Measurements from ENCODE around the gene TRIM9.
"Not testable (repeated sequence)": the region's sequence is repeated elsewhere in the genome, so short reads cannot be mapped to it uniquely, and the experiment has no call there.

The TRIM9 gene

GRCh38 chr14:51002406-51002999, 92.4 kb downstream of the TRIM9 start:
- DNase-seq, result no peak

GRCh38 chr14:51000566-51000965, 94.3 kb downstream of the TRIM9 start:
- no peak for DNase-seq

DNA sequence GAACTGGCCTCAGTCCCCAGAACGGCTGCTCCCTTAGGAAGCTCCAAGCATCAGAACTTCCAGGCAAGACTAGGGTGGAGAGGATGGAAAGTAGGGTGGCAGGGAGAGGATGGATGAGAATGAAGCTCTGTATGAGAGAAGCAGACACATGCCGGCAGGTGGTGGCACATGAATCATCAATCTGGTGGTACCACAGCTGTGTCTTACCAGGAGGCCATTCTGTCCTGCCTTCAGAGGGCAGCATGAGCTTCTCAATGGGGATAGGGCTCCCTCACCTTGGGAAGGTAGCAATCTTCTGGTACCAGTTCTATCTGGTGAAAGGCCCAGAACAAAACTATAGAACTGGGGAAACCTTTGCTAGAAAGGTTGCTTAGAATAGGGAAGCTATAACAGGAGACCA, 95.2 kb downstream of the TRIM9 start:
- DNase-seq, result no peak

GRCh38 chr14:50998612-50999011, 96.3 kb downstream of the TRIM9 start:
- DNase-seq, result no peak

DNA sequence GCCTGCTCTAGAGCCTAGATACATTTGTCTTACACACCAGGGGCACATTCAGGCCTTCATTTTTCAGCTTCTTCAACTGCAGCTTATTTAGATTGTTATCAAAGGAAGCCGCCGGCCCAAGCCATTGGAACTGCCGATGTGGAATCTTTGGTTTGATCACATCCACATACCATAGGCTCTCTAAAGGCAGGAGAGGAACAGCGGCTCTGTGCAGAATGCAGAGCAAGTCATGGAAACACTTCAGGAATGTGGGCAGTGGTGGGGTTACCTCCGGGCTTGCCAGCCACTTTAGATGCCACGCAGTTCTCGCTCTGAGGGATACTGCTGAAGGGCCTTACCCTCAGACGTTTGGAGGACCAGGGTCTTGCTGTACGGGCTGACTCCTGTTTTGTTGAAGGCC, 97.2 kb downstream of the TRIM9 start:
- no peak for DNase-seq

- DNase-seq, result not testable (repeated sequence)
These were observed 100.7 kb downstream of the TRIM9 start for GRCh38 chr14:50994158-50994557.

- DNase-seq, result no peak
These were observed 109.0 kb downstream of the TRIM9 start for GRCh38 chr14:50985859-50986331.

GRCh38 chr14:50985124-50985858, 109.6 kb downstream of the TRIM9 start:
- DNase-seq, result no peak

DNA sequence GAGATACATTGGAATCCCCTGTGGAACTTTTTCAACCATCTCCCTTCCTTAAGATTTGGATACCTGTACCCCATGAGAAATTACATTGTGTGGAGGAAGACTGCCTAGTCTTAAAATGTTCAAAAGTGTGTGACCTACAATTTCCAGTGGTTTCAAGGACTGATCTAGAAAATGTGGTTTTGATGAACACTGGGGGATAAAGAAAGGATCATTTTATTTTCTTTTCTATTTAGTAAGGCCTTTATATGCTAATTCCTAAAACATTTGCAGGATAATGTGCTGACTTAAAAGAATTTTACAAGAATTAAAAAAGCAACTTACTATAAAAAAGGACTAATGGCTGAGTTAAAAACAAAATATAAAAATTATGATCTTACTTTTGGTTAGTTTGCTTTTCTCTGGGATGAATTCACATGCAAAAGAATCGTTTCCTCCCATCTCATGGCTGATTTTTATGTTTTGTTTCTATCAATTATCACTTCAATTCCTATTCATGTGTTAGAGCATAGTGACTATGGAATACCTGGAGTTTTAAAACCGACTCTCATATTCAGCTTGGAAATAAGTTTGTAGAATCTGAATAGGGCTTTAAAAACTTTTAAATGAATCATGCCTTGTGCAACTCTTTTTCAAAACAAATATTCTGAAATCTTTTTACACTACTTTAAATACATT, 110.7 kb downstream of the TRIM9 start:
- DNase-seq, result no peak

DNA sequence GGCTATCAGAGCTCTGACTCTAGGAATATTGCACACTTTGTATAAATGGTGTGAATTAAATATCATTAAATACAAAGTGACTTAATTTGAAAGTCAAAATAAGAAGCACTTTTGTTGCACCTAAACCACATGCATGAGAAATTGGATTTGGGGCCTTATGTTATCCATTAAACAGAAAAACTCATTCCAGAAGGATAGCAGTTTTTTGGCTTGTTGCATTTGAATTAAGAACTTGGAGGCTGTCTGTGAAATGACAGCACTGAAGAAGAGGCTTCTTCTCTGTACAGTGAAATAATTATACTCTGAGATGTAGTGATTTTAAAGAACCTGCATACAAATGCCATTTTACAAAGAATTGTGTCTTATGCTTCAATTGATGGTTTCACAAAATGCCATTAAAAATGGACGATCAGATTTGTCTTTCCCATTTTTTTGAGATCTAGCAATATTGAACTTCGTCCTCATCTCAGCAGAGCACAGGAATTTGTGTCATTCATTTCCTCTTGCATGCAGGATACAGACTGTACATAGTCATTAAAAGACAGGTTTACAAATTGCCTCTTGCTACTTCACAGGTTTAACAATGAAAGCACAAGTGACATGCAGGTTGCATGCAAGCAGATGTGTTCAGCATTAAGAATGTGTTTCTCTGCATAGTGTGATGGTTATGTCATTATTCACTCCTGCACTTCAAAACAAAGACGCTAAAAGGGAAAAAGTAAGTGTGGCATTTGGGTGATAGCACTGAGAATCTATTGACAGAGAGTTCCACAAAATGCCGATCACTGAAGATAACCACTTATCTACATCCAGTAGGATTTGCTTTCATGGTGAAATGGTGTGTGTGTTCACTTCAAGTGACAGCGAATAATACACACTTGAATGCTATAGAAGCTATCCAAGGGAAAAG, 114.7 kb downstream of the TRIM9 start:
- DNase-seq, result no peak

DNA sequence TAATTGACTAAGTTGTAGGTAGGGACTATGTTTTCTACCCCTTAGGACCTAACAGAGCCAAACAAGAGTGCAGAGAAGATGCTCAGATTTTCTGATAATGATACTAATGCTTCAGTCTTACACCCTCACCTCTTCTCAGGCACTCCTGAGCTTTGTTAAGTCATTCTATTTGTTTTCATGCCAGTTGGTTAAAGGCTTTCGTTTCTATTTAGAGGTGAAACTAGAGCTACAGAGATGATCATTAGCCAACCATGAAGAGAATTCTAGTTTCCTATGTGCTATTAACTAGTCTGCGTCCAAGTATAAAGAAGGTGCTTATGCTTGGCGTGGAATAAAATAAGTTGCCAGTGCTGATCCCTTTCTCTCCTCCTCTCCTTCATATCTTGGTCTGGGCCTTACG, 116.0 kb downstream of the TRIM9 start:
- no peak for DNase-seq

DNA sequence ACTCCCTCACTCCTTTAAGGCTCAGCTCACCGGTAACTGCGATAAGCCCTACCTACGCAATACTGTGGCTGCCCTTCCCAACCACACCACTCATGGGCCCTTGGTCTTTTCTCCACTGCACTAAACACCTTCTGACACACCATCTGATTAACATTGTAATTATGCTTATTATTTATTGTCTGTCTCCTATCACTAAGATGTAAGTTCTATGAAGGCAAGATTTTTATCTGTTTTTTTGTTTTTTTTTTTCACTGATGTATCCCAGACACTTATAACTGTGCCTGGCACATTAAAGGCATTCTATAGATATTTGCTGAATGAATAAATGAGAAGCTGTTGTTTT, 116.4 kb downstream of the TRIM9 start:
- no peak for DNase-seq

DNA sequence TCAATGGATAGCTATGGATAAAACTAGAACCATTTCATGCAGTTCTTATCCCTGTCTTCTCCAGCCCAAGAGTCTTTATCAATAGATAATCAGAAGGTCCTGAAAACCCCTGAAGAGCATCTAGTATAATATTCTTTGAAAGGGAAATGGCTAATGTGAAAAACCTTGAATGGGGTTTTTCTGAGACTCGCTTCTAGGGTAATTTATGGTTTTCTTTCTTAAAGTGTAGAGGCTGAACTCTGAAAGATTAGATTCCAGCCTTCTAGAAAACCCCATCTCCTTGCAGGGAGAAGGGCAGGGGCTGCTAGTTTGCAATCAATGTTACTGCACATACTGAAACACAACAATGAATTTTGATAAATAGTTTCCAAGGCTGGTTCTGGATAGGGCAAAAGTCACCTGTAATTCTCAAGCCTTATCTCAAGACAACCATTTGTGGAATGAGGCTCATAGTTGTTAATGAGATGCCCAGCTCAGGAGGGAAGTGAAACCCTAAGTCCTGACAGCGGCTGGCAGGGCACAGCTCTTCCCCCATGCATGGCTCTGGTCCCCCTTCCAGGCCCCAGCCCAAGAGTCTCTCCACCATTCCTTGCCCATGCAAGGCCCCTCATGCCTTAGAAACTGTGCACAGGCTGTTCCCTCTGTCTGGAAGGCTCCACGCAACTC, 116.9 kb downstream of the TRIM9 start:
- no peak for DNase-seq

GRCh38 chr14:50974118-50974517, 120.8 kb downstream of the TRIM9 start:
- no peak for DNase-seq

DNA sequence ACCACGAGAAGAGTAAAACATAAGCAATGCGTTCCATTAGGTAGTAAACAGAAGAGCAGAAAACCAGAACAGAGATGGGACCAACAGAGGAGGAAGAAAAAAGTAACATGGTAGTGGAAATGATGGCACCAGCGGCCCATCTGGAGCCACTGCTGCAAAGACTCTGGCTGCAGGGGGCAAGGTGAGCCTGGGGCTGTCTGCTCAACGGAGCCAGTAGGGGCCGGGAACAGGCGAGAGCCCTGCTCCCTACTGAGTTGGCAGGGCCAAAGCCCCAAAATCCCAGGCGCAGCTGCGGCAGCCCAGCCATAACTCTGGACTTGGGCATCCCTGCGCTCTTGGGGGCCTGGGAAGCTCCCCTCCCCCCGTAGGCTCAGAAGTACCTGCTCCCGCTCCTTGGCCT, 122.2 kb downstream of the TRIM9 start:
- DNase-seq, result no peak

DNA sequence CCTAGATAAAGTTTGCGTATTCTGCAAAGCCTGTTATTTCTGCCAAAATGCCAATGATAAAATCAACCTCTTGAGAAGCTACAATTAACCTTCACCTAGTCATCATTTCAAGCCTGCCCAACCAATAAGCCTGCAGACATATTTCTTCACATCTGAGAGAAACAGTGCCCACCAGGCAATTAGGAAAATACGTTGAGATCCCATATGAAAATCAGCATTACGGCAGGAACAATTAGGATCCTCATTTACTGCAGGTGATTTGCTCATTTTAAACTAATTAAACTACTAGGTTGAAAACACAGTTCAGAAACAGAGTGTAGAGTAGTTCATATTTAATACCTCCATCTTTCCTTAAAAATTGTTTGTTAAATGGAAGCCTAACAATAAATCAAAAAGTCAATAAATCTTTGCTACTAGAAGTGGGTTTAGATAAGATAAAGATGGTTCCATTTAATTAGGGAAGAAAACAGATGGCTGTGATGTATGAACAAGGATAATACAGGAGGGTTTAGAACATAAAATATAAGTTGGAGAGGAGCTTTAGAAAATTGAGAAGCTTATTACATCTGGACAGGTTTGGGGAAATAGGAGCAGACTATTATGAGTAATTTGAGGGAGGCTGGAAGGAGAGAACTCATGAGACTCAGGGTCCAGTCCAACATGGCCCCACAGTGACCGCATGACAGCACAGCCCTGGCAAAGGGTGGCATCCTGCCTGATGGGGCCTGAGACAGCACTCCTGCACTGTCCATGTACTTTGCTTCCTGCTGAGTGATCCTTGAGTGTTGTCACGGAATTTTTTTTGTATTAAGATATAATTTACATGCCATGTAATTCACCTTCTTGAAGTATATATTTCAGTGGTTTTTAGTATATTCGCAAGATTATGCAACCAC, 123.8 kb downstream of the TRIM9 start:
- no peak for DNase-seq

DNA sequence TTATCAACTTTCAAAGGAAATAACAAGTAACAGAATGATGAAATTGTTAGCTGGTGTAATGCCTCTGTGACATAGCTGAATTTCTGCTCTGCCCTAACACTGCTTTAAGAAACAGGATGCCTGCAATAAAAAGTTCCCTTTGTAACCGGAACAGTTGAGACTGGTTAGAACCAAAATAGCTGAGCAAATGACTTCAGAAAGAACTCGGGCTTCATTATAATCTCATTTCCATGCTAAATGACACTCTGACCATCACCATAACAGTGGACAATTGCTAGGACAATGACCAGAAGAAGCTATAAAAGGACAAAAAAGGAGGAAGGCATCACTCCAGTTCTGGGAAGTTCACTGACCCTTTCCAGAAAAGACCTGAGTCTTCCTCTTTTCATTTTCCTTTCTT, 127.1 kb downstream of the TRIM9 start:
- DNase-seq, result no peak

DNA sequence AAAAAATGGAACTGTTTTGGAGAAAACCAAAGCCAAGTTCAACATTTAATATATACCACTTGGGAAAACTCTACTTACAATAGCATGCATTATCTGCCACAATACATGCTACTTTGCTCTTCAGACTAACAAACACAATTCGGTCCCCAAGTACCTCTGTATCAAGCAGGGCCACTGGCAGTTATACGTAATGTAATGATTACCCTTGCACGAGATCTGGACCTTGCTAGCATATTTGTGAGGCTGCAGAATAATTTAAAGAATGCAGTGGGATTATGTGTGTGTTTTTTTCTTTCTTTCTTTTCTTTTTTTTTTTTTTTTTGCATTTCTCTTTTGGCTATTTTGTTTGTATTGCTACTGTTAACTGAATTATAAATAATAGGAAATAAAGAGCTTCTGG, 127.8 kb downstream of the TRIM9 start:
- DNase-seq, result no peak

DNA sequence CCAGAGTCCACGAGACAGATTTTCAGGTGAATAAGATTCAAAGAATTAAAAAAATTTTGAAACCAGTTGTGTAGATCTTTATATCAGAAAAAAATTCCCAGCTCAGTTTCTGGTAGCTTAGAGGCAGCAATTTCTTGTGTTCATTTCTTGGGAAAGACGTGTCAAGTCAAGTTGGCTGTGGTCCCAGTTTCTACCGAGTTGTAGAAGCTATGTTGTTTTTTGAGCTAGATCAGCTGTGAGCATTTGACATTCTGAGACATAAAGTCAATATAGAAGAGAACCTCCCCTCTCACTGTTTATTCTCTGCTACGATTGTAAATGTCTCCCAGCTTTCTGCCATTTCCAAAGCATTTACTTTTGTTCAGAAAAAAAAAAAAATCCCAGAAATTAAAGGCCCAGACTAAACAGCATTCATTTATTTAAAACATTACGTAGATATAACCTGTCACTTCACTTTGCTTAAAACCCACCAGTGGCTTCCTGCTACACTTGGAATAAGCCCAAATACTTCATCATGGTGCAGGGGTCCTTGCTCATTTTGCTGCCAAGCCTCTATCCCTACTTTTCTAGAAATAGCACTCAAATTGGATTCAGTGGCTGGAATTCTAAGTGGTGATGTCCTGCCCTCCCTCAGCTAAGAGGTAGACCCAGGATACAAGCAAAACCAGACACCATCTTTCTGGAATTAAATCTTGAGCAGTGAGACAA, 130.1 kb downstream of the TRIM9 start:
- no peak for DNase-seq

- DNase-seq, result no peak
These were observed 131.0 kb downstream of the TRIM9 start for GRCh38 chr14:50963919-50964318.
